Smooth muscle cell (in vitro differentiated cells): ENCODE data around the gene HSPB9. TPM values are rescaled to one million over a fixed set of nuclear protein-coding genes. Genes with fewer than 3 reads are reported as not detected.

Experiments
- DNase-seq: peaks from one replicate; lab custom pipeline; 2025; ENCODE audit not compliant: unreplicated experiment; lab: John Stamatoyannopoulos, UW
- H2AFZ ChIP-seq: fragments of 200-600 bp; sonication (generic); 2 replicates; pipeline ENCODE4 v1.6.0; 2016; ENCODE audit warnings: antibody characterized with exemption, low read depth, mild to moderate bottlenecking
- H3F3A ChIP-seq: fragments of 200-600 bp; sonication (generic); 2 replicates; pipeline ENCODE4 v1.6.0; 2017; ENCODE audit warnings: antibody characterized with exemption, low read depth
- H3K27ac ChIP-seq: fragments of 200-600 bp; sonication (generic); 2 replicates; pipeline ENCODE4 v1.5.1; 2016; ENCODE audit warnings: low read depth, mild to moderate bottlenecking
- H3K27me3 ChIP-seq: fragments of 200-600 bp; sonication (generic); 2 replicates; pipeline ENCODE4 v1.6.1; 2016; ENCODE audit warnings: low read depth, mild to moderate bottlenecking
- H3K36me3 ChIP-seq: fragments of 200-600 bp; sonication (generic); 2 replicates; pipeline ENCODE4 v1.5.1; 2016; ENCODE audit warnings: low read depth
- H3K4me1 ChIP-seq: fragments of 200-600 bp; sonication (generic); 2 replicates; pipeline ENCODE4 v1.5.1; 2016; ENCODE audit warnings: low read depth
- H3K4me2 ChIP-seq: fragments of 200-600 bp; sonication (generic); 2 replicates; pipeline ENCODE4 v1.6.0; 2016; ENCODE audit warnings: mild to moderate bottlenecking
- H3K4me3 ChIP-seq: fragments of 200-600 bp; sonication (generic); 2 replicates; pipeline ENCODE4 v1.5.1; 2016; ENCODE audit warnings: mild to moderate bottlenecking
- H3K79me2 ChIP-seq: fragments of 200-600 bp; sonication (generic); 2 replicates; pipeline ENCODE4 v1.6.0; 2016; ENCODE audit warnings: low read depth, mild to moderate bottlenecking
- H3K9ac ChIP-seq: fragments of 200-600 bp; sonication (generic); 2 replicates; pipeline ENCODE4 v1.6.0; 2016; ENCODE audit warnings: low read depth
- H3K9me3 ChIP-seq: fragments of 200-600 bp; sonication (generic); replicated peaks from 2 replicates; pipeline ENCODE4 v1.5.1; 2016; ENCODE audit warnings: low read depth
- H4K20me1 ChIP-seq: fragments of 200-600 bp; sonication (generic); 2 replicates; pipeline ENCODE4 v1.6.0; 2016; ENCODE audit warnings: low read depth
- CTCF ChIP-seq: fragments of 200-600 bp; sonication (generic); IDR thresholded peaks from 2 replicates; pipeline ENCODE4 v1.5.1; 2017; ENCODE audit warnings: borderline replicate concordance, mild to moderate bottlenecking, antibody characterized with exemption; ENCODE audit not compliant: insufficient read depth, poor library complexity, severe bottlenecking
- WGBS: methylation state at CpG from one replicate; pipeline ENCODE4 v1.1.7; 2016; ENCODE audit warnings: low lambda C conversion rate; 5-methylcytosine and 5-hydroxymethylcytosine counted together
- polyA plus RNA-seq: library from polyadenylated mRNA; unstranded; fragments of >200 nt; fragmentation: Nextera tagmentation; extraction: Ambion mirVana; gene quantifications from 2 replicates; pipeline ENCODE4 v1.2.1, GENCODE V29; 2016
- total RNA-seq: library from RNA; depleted of rRNA; stranded (reverse); fragments of >200 nt; gene quantifications from 2 replicates; pipeline ENCODE4 v1.2.3, GENCODE V29; 2014

HSPB9 gene
- total and polyA plus RNA-seq, 2 experiments from 2014 or later = 0.39 TPM; not detected in 1

GRCh38 chr17:42109086-42109485 lies 13.5 kb upstream of the HSPB9 start:
- H4K20me1 ChIP-seq = no peaks in the 10 kb centered on the region
- H3K27me3 ChIP-seq = no peaks in the 10 kb centered on the region
- TF ChIP-seq CTCF = no peak
- H3K9ac ChIP-seq = no peak overlapping the region
- DNase-seq = no peak
- H3K9me3 ChIP-seq = no peaks in the 10 kb centered on the region
- H3K4me2 ChIP-seq = no peak overlapping the region
- H3F3A ChIP-seq = no peaks in the 10 kb centered on the region
- WGBS = 82% methylated on average over 9 of the region's 9 CpGs
- H3K36me3 ChIP-seq = no peaks in the 10 kb centered on the region
- H3K4me1 ChIP-seq = no peaks in the 10 kb centered on the region
- no peak overlapping the region for H3K4me3 ChIP-seq
- no peaks in the 10 kb centered on the region for H3K79me2 ChIP-seq
- H2AFZ ChIP-seq = no peak overlapping the region
- no peak overlapping the region for H3K27ac ChIP-seq

DNA sequence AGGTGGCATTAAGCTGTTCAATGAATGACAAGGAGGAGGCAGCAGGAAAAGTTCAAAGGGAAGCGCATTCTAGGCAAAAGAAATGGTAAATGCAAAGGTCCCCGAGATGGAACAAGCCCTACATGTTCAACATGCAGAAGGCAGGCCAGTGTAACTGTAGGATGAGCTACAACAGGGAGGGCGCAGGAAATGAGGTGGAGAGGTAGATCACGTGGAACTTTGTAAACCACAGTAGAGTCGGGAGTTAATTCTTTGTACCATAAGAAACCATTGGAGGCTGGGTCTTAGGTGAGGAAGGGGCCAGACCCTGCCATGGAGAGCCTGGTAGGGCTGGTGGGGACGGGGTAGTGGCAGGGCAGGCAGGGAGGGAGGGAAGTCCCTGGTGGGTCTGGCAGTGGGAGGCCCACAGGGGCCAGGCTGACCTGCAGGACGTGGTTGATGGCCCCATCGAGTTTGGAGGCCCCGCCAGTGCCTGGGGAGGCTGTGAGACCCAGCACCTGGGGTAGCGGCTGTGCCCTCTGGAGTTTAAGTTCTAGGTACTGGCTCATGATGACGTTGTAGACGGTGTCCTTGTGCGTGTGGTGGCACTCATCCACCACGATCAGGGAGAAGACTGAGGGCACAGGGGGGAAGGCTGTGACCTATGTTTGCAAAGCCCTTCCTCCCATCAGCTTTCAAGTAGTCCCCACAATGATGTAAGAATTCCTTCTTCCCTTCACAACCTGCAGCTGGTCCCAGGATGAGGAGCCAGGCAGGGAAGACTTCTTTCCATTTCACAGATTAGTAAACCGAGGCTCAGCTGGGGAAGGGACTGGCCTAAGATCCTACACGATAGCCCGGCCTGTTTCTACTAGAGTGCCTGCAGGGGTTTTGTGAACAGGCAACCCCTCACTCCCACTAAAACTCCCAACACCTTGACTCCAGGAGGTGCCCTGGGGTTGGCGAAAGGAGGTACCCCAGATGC lies 12.0 kb upstream of the HSPB9 start:
- H3K4me3 ChIP-seq = no peak overlapping the region
- no peak overlapping the region for H2AFZ ChIP-seq
- no peaks in the 10 kb centered on the region for H3K9me3 ChIP-seq
- no peaks in the 10 kb centered on the region for H3F3A ChIP-seq
- no peak overlapping the region for H3K4me2 ChIP-seq
- no peak for DNase-seq
- no peak overlapping the region for H3K9ac ChIP-seq
- no peaks in the 10 kb centered on the region for H4K20me1 ChIP-seq
- no peak overlapping the region for H3K27ac ChIP-seq
- H3K27me3 ChIP-seq = no peaks in the 10 kb centered on the region
- no peaks in the 10 kb centered on the region for H3K79me2 ChIP-seq
- no peaks in the 10 kb centered on the region for H3K4me1 ChIP-seq
- WGBS = 90% methylated on average over 18 of the region's 18 CpGs
- no peaks in the 10 kb centered on the region for H3K36me3 ChIP-seq
- no peak for TF ChIP-seq CTCF

DNA sequence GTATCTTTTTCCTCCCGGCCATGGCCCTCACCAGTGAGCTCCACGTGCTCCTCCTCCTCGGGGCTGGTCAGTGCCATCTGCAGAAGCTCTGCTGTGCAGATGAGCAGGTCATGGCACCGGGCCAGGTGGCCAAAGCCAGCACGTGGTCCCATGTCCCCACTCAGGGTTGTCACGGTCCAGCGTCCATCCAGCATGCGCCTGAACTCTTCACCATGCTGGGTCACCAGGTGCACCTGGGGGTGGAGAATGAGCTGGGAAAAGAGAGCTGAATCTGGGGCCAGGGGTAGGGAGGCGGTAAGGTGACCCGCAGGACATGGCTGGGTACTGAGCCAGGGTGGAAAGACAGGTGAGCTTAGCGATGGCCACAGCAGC lies 11.4 kb upstream of the HSPB9 start:
- TF ChIP-seq CTCF = no peak
- Histone ChIP-seq H3K79me2 (no peaks in the 10 kb centered on the region), H3K27me3 (no peaks in the 10 kb centered on the region), H3K4me1 (no peaks in the 10 kb centered on the region), H3K4me3 (no peak overlapping the region), H3F3A (no peaks in the 10 kb centered on the region), H3K27ac (no peak overlapping the region), H3K4me2 (no peak overlapping the region), H3K9ac (no peak overlapping the region), H3K36me3 (no peaks in the 10 kb centered on the region), H3K9me3 (no peaks in the 10 kb centered on the region), H2AFZ (no peak overlapping the region), H4K20me1 (no peaks in the 10 kb centered on the region)
- 91% methylated on average over 11 of the region's 11 CpGs for WGBS
- no peak for DNase-seq
